Measurements from ENCODE around the gene TNFSF13.

The TNFSF13 gene

GRCh38 chr17:7558544-7559319, at the start of gene TNFSF13:
Gene TNFSF13 (plus strand): TSS chr17:7558750. CDS start chr17:7559040, 290 bp downstream.
- FAIRE-seq = no peak

GRCh38 chr17:7508846-7509245, 49.7 kb upstream of the TNFSF13 start:
- FAIRE-seq = no peak

- FAIRE-seq = no peak
These were observed 48.6 kb upstream of the TNFSF13 start for GRCh38 chr17:7509937-7510336.

- no peak for FAIRE-seq
These were observed 47.4 kb upstream of the TNFSF13 start for GRCh38 chr17:7511108-7511507.

GRCh38 chr17:7512105-7512504, 46.4 kb upstream of the TNFSF13 start:
- no peak for FAIRE-seq

GRCh38 chr17:7512824-7513540, 45.6 kb upstream of the TNFSF13 start:
- no peak for FAIRE-seq

- FAIRE-seq = no peak
These were observed 44.6 kb upstream of the TNFSF13 start for GRCh38 chr17:7513850-7514419.

- FAIRE-seq = no peak
These were observed 42.5 kb upstream of the TNFSF13 start for GRCh38 chr17:7515911-7516610.

GRCh38 chr17:7523033-7523432, 35.5 kb upstream of the TNFSF13 start:
- no peak for FAIRE-seq

- FAIRE-seq = no peak
These were observed 29.7 kb upstream of the TNFSF13 start for GRCh38 chr17:7528842-7529241.

- no peak for FAIRE-seq
These were observed 28.3 kb upstream of the TNFSF13 start for GRCh38 chr17:7530023-7530900.

GRCh38 chr17:7538050-7538449, 20.5 kb upstream of the TNFSF13 start:
- FAIRE-seq = no peak

- no peak for FAIRE-seq
These were observed 19.5 kb upstream of the TNFSF13 start for GRCh38 chr17:7538891-7539545.

- FAIRE-seq = no peak
These were observed 17.4 kb upstream of the TNFSF13 start for GRCh38 chr17:7541074-7541621.

GRCh38 chr17:7544911-7545310, 13.6 kb upstream of the TNFSF13 start:
- FAIRE-seq = no peak

GRCh38 chr17:7548585-7549400, 9.8 kb upstream of the TNFSF13 start, which contains the start of gene TNFSF12:
Gene TNFSF12 (plus strand): TSS chr17:7549058. CDS start chr17:7549154, 96 bp downstream.
- no peak for FAIRE-seq

- FAIRE-seq = no peak
These were observed 9.0 kb upstream of the TNFSF13 start for GRCh38 chr17:7549401-7550055.

GRCh38 chr17:7550344-7550743, 8.2 kb upstream of the TNFSF13 start:
- FAIRE-seq = no peak

- no peak for FAIRE-seq
These were observed 7.2 kb upstream of the TNFSF13 start for GRCh38 chr17:7551396-7551795.

GRCh38 chr17:7552621-7553051, 5.9 kb upstream of the TNFSF13 start:
- no peak for FAIRE-seq
